GM23338 (cell line): ENCODE measurements around the gene C8A.

Source experiments
- EZH2 ChIP-seq: fragments of 200-600 bp; sonication (generic); IDR thresholded peaks from one replicate; pipeline ENCODE4 v1.8.0; 2017; ENCODE audit warnings: antibody characterized with exemption, mild to moderate bottlenecking, low read depth; ENCODE audit not compliant: unreplicated experiment
- EZH2phosphoT487 ChIP-seq: fragments of 200-600 bp; sonication (generic); IDR thresholded peaks from one replicate; pipeline ENCODE4 v1.8.1; 2018; ENCODE audit warnings: antibody characterized with exemption; ENCODE audit not compliant: unreplicated experiment
- POLR2AphosphoS5 ChIP-seq: IDR thresholded peaks from 2 replicates; pipeline ENCODE4 v1.6.1; 2016; ENCODE audit warnings: antibody characterized with exemption, low read depth
- TF ChIP-seq, protein P1 (sequence below): IDR thresholded peaks from 2 replicates; pipeline ENCODE4 v1.6.1; 2016; ENCODE audit warnings: antibody characterized with exemption
- TF ChIP-seq, protein P2 (sequence below), 2 experiments: fragments of 200-600 bp in 1 of 2; sonication (generic) in 1 of 2; conservative IDR thresholded peaks; 2 replicates each; pipeline versions ENCODE4 v1.5.1 to v1.6.1; 2016 to 2017; ENCODE audit warnings: antibody characterized with exemption in 2 of 2, low read depth in 2 of 2, mild to moderate bottlenecking in 2 of 2, moderate library complexity in 1 of 2
- TF ChIP-seq, protein P3 (sequence below): IDR thresholded peaks from one replicate; pipeline ENCODE4 v1.6.1; 2018; ENCODE audit warnings: antibody characterized with exemption; ENCODE audit not compliant: unreplicated experiment

DNA sequence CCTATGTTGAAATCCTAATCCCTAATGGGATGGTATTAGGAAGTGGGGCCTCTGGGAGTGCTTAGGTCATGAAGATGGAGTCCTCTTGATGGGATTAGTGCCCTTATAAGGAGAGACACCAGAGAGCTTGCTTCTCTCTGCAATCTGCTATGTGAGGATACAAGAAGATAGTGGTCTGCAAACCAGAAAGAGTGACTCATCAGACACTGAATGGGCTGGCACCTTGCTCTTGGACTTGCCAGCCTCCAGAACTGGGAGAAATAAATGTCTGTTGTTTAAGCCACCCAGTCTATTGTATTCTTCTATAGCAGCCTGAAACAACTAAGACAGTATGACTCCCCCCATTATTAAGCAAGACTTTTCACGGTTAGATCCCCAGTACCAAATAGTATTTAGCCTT is 67.9 kb downstream of the C8A start:
- TF ChIP-seq, protein P1, sequence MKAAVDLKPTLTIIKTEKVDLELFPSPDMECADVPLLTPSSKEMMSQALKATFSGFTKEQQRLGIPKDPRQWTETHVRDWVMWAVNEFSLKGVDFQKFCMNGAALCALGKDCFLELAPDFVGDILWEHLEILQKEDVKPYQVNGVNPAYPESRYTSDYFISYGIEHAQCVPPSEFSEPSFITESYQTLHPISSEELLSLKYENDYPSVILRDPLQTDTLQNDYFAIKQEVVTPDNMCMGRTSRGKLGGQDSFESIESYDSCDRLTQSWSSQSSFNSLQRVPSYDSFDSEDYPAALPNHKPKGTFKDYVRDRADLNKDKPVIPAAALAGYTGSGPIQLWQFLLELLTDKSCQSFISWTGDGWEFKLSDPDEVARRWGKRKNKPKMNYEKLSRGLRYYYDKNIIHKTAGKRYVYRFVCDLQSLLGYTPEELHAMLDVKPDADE: no peak
- TF ChIP-seq POLR2AphosphoS5 (no peak), EZH2 (no peak), EZH2phosphoT487 (no peak)
- TF ChIP-seq, protein P2, sequence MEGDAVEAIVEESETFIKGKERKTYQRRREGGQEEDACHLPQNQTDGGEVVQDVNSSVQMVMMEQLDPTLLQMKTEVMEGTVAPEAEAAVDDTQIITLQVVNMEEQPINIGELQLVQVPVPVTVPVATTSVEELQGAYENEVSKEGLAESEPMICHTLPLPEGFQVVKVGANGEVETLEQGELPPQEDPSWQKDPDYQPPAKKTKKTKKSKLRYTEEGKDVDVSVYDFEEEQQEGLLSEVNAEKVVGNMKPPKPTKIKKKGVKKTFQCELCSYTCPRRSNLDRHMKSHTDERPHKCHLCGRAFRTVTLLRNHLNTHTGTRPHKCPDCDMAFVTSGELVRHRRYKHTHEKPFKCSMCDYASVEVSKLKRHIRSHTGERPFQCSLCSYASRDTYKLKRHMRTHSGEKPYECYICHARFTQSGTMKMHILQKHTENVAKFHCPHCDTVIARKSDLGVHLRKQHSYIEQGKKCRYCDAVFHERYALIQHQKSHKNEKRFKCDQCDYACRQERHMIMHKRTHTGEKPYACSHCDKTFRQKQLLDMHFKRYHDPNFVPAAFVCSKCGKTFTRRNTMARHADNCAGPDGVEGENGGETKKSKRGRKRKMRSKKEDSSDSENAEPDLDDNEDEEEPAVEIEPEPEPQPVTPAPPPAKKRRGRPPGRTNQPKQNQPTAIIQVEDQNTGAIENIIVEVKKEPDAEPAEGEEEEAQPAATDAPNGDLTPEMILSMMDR (conservative IDR thresholded peaks at IDR 0.05; ENCODE audit: low read depth in 2 of 2): no peak
- TF ChIP-seq, protein P3, sequence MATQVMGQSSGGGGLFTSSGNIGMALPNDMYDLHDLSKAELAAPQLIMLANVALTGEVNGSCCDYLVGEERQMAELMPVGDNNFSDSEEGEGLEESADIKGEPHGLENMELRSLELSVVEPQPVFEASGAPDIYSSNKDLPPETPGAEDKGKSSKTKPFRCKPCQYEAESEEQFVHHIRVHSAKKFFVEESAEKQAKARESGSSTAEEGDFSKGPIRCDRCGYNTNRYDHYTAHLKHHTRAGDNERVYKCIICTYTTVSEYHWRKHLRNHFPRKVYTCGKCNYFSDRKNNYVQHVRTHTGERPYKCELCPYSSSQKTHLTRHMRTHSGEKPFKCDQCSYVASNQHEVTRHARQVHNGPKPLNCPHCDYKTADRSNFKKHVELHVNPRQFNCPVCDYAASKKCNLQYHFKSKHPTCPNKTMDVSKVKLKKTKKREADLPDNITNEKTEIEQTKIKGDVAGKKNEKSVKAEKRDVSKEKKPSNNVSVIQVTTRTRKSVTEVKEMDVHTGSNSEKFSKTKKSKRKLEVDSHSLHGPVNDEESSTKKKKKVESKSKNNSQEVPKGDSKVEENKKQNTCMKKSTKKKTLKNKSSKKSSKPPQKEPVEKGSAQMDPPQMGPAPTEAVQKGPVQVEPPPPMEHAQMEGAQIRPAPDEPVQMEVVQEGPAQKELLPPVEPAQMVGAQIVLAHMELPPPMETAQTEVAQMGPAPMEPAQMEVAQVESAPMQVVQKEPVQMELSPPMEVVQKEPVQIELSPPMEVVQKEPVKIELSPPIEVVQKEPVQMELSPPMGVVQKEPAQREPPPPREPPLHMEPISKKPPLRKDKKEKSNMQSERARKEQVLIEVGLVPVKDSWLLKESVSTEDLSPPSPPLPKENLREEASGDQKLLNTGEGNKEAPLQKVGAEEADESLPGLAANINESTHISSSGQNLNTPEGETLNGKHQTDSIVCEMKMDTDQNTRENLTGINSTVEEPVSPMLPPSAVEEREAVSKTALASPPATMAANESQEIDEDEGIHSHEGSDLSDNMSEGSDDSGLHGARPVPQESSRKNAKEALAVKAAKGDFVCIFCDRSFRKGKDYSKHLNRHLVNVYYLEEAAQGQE: no peak
